ENCODE results near the gene SPDEF. TPM values are rescaled to one million over a fixed set of nuclear protein-coding genes. Genes with fewer than 3 reads are reported as not detected.
A peak's percentile ranks its signal among the peaks of the same experiment; 100 is the strongest.

The SPDEF gene
- total RNA-seq, 1 experiment from 2014 or later = not detected

GRCh38 chr6:34570066-34570833 is 14.1 kb upstream of the SPDEF start:
- H3K27me3 Mint-ChIP-seq (ENCODE audit: insufficient read depth, unreplicated experiment) = no peaks in the 10 kb centered on the region
- ChIA-PET POLR2A (interaction anchor here (0.7 kb wide), 1 partner anchor 100 kb away, joined by 3 read pairs; no protein-coding TSS in a partner anchor), CTCF (interaction anchor here (0.7 kb wide), 1 partner anchor 17 kb away, joined by 3 read pairs; no protein-coding TSS in a partner anchor)
- no peak overlapping the region for H3K4me3 Mint-ChIP-seq (ENCODE audit: unreplicated experiment)
- no peak for DNase-seq (ENCODE audit: unreplicated experiment)
- H3K36me3 Mint-ChIP-seq (ENCODE audit: insufficient read depth, unreplicated experiment) = peaks cover 11% of the 10 kb centered on the region
- TF ChIP-seq CTCF (IDR thresholded peaks at IDR 0.05; ENCODE audit: unreplicated experiment) = no peak
- no peaks in the 10 kb centered on the region for H3K9me3 Mint-ChIP-seq (ENCODE audit: unreplicated experiment)
- intact Hi-C loops (cut with micrococcal nuclease) = no loop called here
- BruUV-seq (replicated peaks) = no TSS peak
- peaks cover 5% of the 10 kb centered on the region for H3K4me1 Mint-ChIP-seq (ENCODE audit: insufficient read depth, unreplicated experiment)
- H3K27ac Mint-ChIP-seq (ENCODE audit: low read depth, unreplicated experiment) = no peak overlapping the region

GRCh38 chr6:34569361-34569973 is 13.3 kb upstream of the SPDEF start:
- Mint-ChIP-seq H3K27ac (ENCODE audit: low read depth, unreplicated experiment) (no peak overlapping the region), H3K4me1 (ENCODE audit: insufficient read depth, unreplicated experiment) (peaks cover 5% of the 10 kb centered on the region), H3K36me3 (ENCODE audit: insufficient read depth, unreplicated experiment) (peaks cover 11% of the 10 kb centered on the region), H3K27me3 (ENCODE audit: insufficient read depth, unreplicated experiment) (no peaks in the 10 kb centered on the region), H3K4me3 (ENCODE audit: unreplicated experiment) (no peak overlapping the region), H3K9me3 (ENCODE audit: unreplicated experiment) (no peaks in the 10 kb centered on the region)
- DNase-seq (ENCODE audit: unreplicated experiment) = no peak
- ChIA-PET CTCF (no interaction called here), POLR2A (no interaction called here)
- no peak for TF ChIP-seq CTCF (IDR thresholded peaks at IDR 0.05; ENCODE audit: unreplicated experiment)
- no TSS peak for BruUV-seq (replicated peaks)
- intact Hi-C loops (cut with micrococcal nuclease) = no loop called here

GRCh38 chr6:34568341-34569201 is 12.4 kb upstream of the SPDEF start:
- Mint-ChIP-seq H3K27me3 (ENCODE audit: insufficient read depth, unreplicated experiment) (no peaks in the 10 kb centered on the region), H3K9me3 (ENCODE audit: unreplicated experiment) (no peaks in the 10 kb centered on the region), H3K27ac (ENCODE audit: low read depth, unreplicated experiment) (no peak overlapping the region), H3K4me3 (ENCODE audit: unreplicated experiment) (no peak overlapping the region), H3K36me3 (ENCODE audit: insufficient read depth, unreplicated experiment) (peaks cover 11% of the 10 kb centered on the region), H3K4me1 (ENCODE audit: insufficient read depth, unreplicated experiment) (peaks cover 5% of the 10 kb centered on the region)
- intact Hi-C loops (cut with micrococcal nuclease) = no loop called here
- no TSS peak for BruUV-seq (replicated peaks)
- TF ChIP-seq CTCF (IDR thresholded peaks at IDR 0.05; ENCODE audit: unreplicated experiment) = no peak
- DNase-seq (ENCODE audit: unreplicated experiment) = peak; percentile 52
- ChIA-PET CTCF (interaction anchor here (0.6 to 0.7 kb wide), 2 partner anchors 73 to 571 kb away, joined by 3 read pairs; no protein-coding TSS in a partner anchor), POLR2A (no interaction called here)

Measured in MCF 10A (cell line).